DND-41 (cell line): ENCODE data around the gene RAI14.

Experiments used
- ATAC-seq: fragments of 200-7000 bp; cut with Tn5 transposase; 3 replicates; pipeline ENCODE4 v1.9.1; 2021; ENCODE audit warnings: low read depth; ENCODE audit not compliant: insufficient read depth
- DNase-seq: peaks from one replicate; pipeline ENCODE4 v3.0.0-alpha.2; 2020
- H2AFZ ChIP-seq: 2 replicates; pipeline ENCODE4 v1.6.0; 2012; ENCODE audit warnings: low read depth, low read length
- H3K27ac ChIP-seq: 2 replicates; pipeline ENCODE4 v1.5.1; 2012; ENCODE audit warnings: low read length, inconsistent platforms
- H3K27me3 ChIP-seq: fragments of 200-600 bp; sonication (generic); 2 replicates; pipeline ENCODE4 v1.6.0; 2012; ENCODE audit warnings: low read length, mild to moderate bottlenecking, inconsistent platforms; ENCODE audit not compliant: insufficient read depth, poor library complexity
- H3K36me3 ChIP-seq: 2 replicates; pipeline ENCODE4 v1.5.1; 2012; ENCODE audit warnings: low read length, inconsistent platforms; ENCODE audit not compliant: insufficient read depth
- H3K4me1 ChIP-seq: 2 replicates; pipeline ENCODE4 v1.5.1; 2012; ENCODE audit warnings: mild to moderate bottlenecking, low read length; ENCODE audit not compliant: insufficient read depth
- H3K4me2 ChIP-seq: 2 replicates; pipeline ENCODE4 v1.6.0; 2012; ENCODE audit warnings: mild to moderate bottlenecking, moderate library complexity, low read length, inconsistent platforms; ENCODE audit not compliant: insufficient read depth
- H3K4me3 ChIP-seq, 2 experiments: fragments of 200-600 bp in 1 of 2; shearing (Covaris generic) in 1 of 2; 2 replicates each; pipeline ENCODE4 v1.5.1; 2012 to 2016; ENCODE audit warnings: inconsistent platforms in 2 of 2, low read length in 2 of 2, mild to moderate bottlenecking in 2 of 2, low read depth in 1 of 2, moderate library complexity in 1 of 2
- H3K79me2 ChIP-seq: 2 replicates; pipeline ENCODE4 v1.6.0; 2012; ENCODE audit warnings: low read length, inconsistent platforms; ENCODE audit not compliant: insufficient read depth
- H3K9ac ChIP-seq: 2 replicates; pipeline ENCODE4 v1.6.0; 2012; ENCODE audit warnings: low read depth, mild to moderate bottlenecking, inconsistent platforms, low read length, moderate library complexity
- H3K9me3 ChIP-seq: 2 replicates; pipeline ENCODE4 v1.5.1; 2012; ENCODE audit warnings: low read length, moderate library complexity, mild to moderate bottlenecking, inconsistent platforms; ENCODE audit not compliant: insufficient read depth, severe bottlenecking
- H4K20me1 ChIP-seq: 2 replicates; pipeline ENCODE4 v1.6.0; 2012; ENCODE audit warnings: low read length; ENCODE audit not compliant: insufficient read depth
- CTCF ChIP-seq: IDR thresholded peaks from 2 replicates; pipeline ENCODE4 v1.5.1; 2012; ENCODE audit warnings: borderline replicate concordance, low read length, moderate library complexity, mild to moderate bottlenecking; ENCODE audit not compliant: poor library complexity, severe bottlenecking; ENCODE audit errors: extremely low read depth
- EZH2 ChIP-seq: IDR thresholded peaks from 3 replicates; pipeline ENCODE4 v1.6.1; 2012; ENCODE audit warnings: borderline replicate concordance, low read depth, mild to moderate bottlenecking, moderate library complexity, low read length, inconsistent platforms; ENCODE audit not compliant: severe bottlenecking

Gene RAI14

GRCh38 chr5:34666392-34667080, 10.4 kb downstream of the RAI14 start:
- no peak overlapping the region for H3K4me3 ChIP-seq
- H4K20me1 ChIP-seq = no peaks in the 10 kb centered on the region
- H3K27ac ChIP-seq = no peak overlapping the region
- no peak for ATAC-seq
- no peaks in the 10 kb centered on the region for H3K79me2 ChIP-seq
- DNase-seq = no peak
- H3K36me3 ChIP-seq = no peaks in the 10 kb centered on the region
- no peaks in the 10 kb centered on the region for H3K9me3 ChIP-seq
- H2AFZ ChIP-seq = no peak overlapping the region
- no peaks in the 10 kb centered on the region for H3K27me3 ChIP-seq
- TF ChIP-seq EZH2 (no peak), CTCF (no peak)
- H3K4me2 ChIP-seq = no peak overlapping the region
- H3K9ac ChIP-seq = no peak overlapping the region
- no peaks in the 10 kb centered on the region for H3K4me1 ChIP-seq

GRCh38 chr5:34667705-34668104, 11.6 kb downstream of the RAI14 start:
- no peaks in the 10 kb centered on the region for H3K79me2 ChIP-seq

GRCh38 chr5:34669931-34670516, 13.9 kb downstream of the RAI14 start:
- Histone ChIP-seq H3K79me2 (no peaks in the 10 kb centered on the region), H3K27me3 (no peaks in the 10 kb centered on the region), H3K9me3 (no peaks in the 10 kb centered on the region), H2AFZ (no peak overlapping the region), H3K4me1 (no peaks in the 10 kb centered on the region), H3K9ac (no peak overlapping the region), H4K20me1 (no peaks in the 10 kb centered on the region), H3K4me3 (no peak overlapping the region), H3K27ac (no peak overlapping the region), H3K36me3 (no peaks in the 10 kb centered on the region), H3K4me2 (no peak overlapping the region)
- ATAC-seq (no peak), DNase-seq (no peak)
- TF ChIP-seq EZH2 = no peak
- no peak for TF ChIP-seq CTCF

More at GRCh38 chr5:34667705-34668104, 11.6 kb downstream of the RAI14 start:
- DNase-seq (no peak), ATAC-seq (no peak)
- no peaks in the 10 kb centered on the region for H3K36me3 ChIP-seq
- no peak overlapping the region for H3K9ac ChIP-seq
- TF ChIP-seq CTCF (no peak), EZH2 (no peak)
- no peak overlapping the region for H2AFZ ChIP-seq
- H3K4me2 ChIP-seq = no peak overlapping the region
- H3K27me3 ChIP-seq = no peaks in the 10 kb centered on the region
- H4K20me1 ChIP-seq = no peaks in the 10 kb centered on the region
- H3K4me1 ChIP-seq = no peaks in the 10 kb centered on the region
- H3K9me3 ChIP-seq = no peaks in the 10 kb centered on the region
- no peak overlapping the region for H3K27ac ChIP-seq
- no peak overlapping the region for H3K4me3 ChIP-seq
